Activated T-helper 2 cell treated with anti-CD3 and anti-CD28 coated beads, Interferon-gamma antibody, Interleukin-2, Interleukin-4, amounts not matched to agents 10 μg/mL and 5 μg/mL and 100 μg/mL, durations not matched to agents 14 hours and 24 hours and 36 hours (primary cell): ENCODE results near the gene DPP7. TPM values are rescaled to one million over a fixed set of nuclear protein-coding genes. Genes with fewer than 3 reads are reported as not detected.
"Not testable (repeated sequence)": the region's sequence is repeated elsewhere in the genome, so short reads cannot be mapped to it uniquely, and the experiment has no call there.

ENCODE experiments used
- DNase-seq: peaks from one replicate; pipeline ENCODE4 v3.0.0; 2021; ENCODE audit warnings: low spot score
- H3K27ac Mint-ChIP-seq: one replicate; pipeline ENCODE4 v1.8.0; 2021; ENCODE audit warnings: mixed read lengths
- H3K27me3 Mint-ChIP-seq: one replicate; pipeline ENCODE4 v1.8.0; 2021; ENCODE audit warnings: low read depth, mixed read lengths
- H3K36me3 Mint-ChIP-seq: one replicate; pipeline ENCODE4 v1.8.0; 2021; ENCODE audit warnings: low read depth, mixed read lengths
- H3K4me1 Mint-ChIP-seq: one replicate; pipeline ENCODE4 v1.8.0; 2021; ENCODE audit warnings: low read depth, mixed read lengths
- H3K4me3 Mint-ChIP-seq: one replicate; pipeline ENCODE4 v1.8.0; 2021; ENCODE audit warnings: low read depth, mild to moderate bottlenecking, moderate library complexity, mixed read lengths
- H3K9me3 Mint-ChIP-seq: one replicate; pipeline ENCODE4 v1.8.0; 2021; ENCODE audit warnings: mixed read lengths
- intact Hi-C: fragments of 100-400 bp; cut with micrococcal nuclease; formaldehyde crosslinking; loops from one replicate; pipeline ENCODE4 v1.15.1; 2023
- total RNA-seq: library from RNA; stranded (reverse); gene quantifications from 2 replicates; pipeline ENCODE4 v1.2.3, GENCODE V29; 2022

The DPP7 gene
- total RNA-seq, 1 donor from 2014 or later: 318 TPM

DNA sequence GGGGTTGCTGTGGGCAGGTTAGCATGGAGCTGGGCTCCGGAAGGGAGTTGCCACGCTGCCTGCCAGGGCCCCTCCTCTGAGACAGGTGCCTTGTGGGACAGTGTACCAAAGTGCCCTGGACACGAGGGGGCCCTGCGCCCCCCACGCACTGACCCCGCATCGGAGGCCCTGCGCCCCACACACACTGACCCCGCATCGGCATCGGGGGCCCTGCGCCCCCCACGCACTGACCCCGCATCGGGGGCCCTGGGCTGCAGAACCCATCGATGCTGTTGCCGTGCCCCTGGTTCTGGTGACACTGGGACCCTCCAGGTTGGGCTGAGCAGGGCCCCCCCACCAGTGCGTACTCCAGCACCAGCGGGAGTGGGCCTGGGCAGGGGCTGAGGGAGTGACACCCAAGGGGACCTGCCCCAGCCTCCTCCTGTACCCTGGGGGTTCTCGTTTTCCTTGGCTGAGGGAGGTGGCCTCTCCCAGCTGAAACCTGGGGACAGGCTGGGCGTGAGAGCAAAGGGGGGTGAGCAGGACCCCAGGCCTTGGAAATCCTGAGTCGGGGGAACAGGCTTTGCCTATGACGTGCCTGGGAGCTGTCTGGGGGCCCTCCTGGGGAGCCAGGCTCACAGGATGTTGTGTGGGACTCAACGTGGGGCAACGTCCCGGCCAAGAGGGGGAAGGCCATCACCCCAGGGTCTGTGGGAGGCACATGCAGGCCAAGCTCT is 51.1 kb downstream of the DPP7 start:
- Mint-ChIP-seq H3K9me3 (no peaks in the 10 kb centered on the region), H3K27me3 (no peaks in the 10 kb centered on the region), H3K27ac (no peak overlapping the region), H3K4me1 (peaks cover 9% of the 10 kb centered on the region), H3K36me3 (peaks cover 4% of the 10 kb centered on the region), H3K4me3 (no peak overlapping the region)
- no peak for DNase-seq
- intact Hi-C loops: loop anchor here (1.0 kb wide), 1 partner anchor 17 kb away; the partner anchor contains the start of gene NPDC1

DNA sequence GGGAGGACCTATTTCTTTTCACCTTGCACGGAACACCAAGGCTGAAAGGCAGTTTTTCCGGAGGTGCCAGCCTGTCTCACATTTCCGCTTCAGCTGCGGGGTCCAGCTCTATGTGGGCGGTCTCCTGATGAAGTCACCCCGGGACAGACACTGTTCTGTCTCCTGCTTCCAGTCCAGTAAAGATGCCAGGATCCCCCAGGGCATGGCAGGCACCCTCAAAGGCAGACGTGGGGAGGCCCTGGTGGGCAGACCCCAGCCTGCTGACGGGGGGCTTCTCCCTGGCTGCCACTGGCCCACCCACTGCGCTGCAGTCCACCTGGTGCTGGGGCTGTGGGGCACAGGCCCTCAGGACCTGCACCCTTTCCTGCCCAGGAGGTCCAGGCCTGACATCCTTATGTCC is 51.7 kb downstream of the DPP7 start:
- not testable (repeated sequence) for H3K36me3 Mint-ChIP-seq

DNA sequence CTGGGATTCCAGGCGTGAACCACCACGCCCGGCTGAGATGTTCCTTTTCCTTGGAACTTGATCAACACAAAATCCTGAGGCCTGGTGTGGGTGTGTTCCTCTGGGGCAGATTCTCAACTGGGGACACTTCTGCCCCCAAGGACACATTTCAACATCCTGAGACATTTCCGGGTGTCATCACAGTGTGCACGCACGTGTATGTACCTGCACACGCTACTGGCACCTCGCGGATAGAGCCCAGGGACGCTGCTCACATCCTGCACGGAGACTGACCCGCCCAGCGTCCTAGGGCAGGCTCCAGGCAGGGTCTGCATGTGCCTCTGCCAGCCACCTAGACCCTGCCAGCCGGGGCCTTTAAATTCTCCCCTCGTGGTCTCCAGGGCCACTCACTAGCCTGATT is 52.1 kb downstream of the DPP7 start:
- no peak for DNase-seq
- no peaks in the 10 kb centered on the region for H3K27me3 Mint-ChIP-seq
- no peaks in the 10 kb centered on the region for H3K9me3 Mint-ChIP-seq
- intact Hi-C loops: no loop called here
- no peak overlapping the region for H3K27ac Mint-ChIP-seq
- peaks cover 4% of the 10 kb centered on the region for H3K36me3 Mint-ChIP-seq
- H3K4me1 Mint-ChIP-seq: peaks cover 2% of the 10 kb centered on the region
- no peak overlapping the region for H3K4me3 Mint-ChIP-seq

More for the DNA sequence above, 51.7 kb downstream of the DPP7 start:
- H3K27ac Mint-ChIP-seq, H3K4me3 Mint-ChIP-seq, H3K4me1 Mint-ChIP-seq, H3K27me3 Mint-ChIP-seq, DNase-seq, intact Hi-C loops, H3K9me3 Mint-ChIP-seq: not testable (repeated sequence)

Other genes starting within 250 kb of the DPP7 start
- gene EDF1, start 248.4 kb downstream of the DPP7 start, total RNA-seq: 381 and 410 TPM in 2 replicates
- gene TRAF2, start 228.2 kb downstream of the DPP7 start, total RNA-seq: 59.5 and 60.4 TPM in 2 replicates
- gene FBXW5, start 170.0 kb downstream of the DPP7 start, total RNA-seq: 94.4 and 95.9 TPM in 2 replicates
- 0.76 and 0.89 TPM in 2 replicates for gene C8G, start 169.5 kb downstream of the DPP7 start, total RNA-seq
- 2.0 and 2.1 TPM in 2 replicates for gene LCN12, start 162.5 kb downstream of the DPP7 start, total RNA-seq
- gene PTGDS, start 137.2 kb downstream of the DPP7 start, total RNA-seq: not detected in 2 replicates
- gene LCNL1, start 131.7 kb downstream of the DPP7 start, total RNA-seq: not detected in 2 replicates
- gene PAXX, start 122.3 kb downstream of the DPP7 start, total RNA-seq: 60.5 and 72.6 TPM in 2 replicates
- not detected in 2 replicates for gene CLIC3, start 118.2 kb downstream of the DPP7 start, total RNA-seq
- 27.4 and 31.4 TPM in 2 replicates for gene ABCA2, start 86.5 kb downstream of the DPP7 start, total RNA-seq
- gene FUT7, start 82.6 kb downstream of the DPP7 start, total RNA-seq: 0.21 TPM in 1 of 2 replicates, not detected in the other
- 32.7 and 36.0 TPM in 2 replicates for gene NPDC1, start 68.6 kb downstream of the DPP7 start, total RNA-seq
- not detected in 2 replicates for gene ENTPD2, start 60.7 kb downstream of the DPP7 start, total RNA-seq
- gene SAPCD2, start 44.2 kb downstream of the DPP7 start, total RNA-seq: 26.5 and 27.1 TPM in 2 replicates
- gene UAP1L1, start 37.2 kb downstream of the DPP7 start, total RNA-seq: 20.0 and 22.3 TPM in 2 replicates
- 47.5 and 52.2 TPM in 2 replicates for gene MAN1B1, start 27.7 kb downstream of the DPP7 start, total RNA-seq
- gene GRIN1, start 24.4 kb upstream of the DPP7 start, total RNA-seq: 0.07 TPM in 1 of 2 replicates, not detected in the other
- 0.21 and 0.34 TPM in 2 replicates for gene LRRC26, start 55.3 kb upstream of the DPP7 start, total RNA-seq
- not detected in 2 replicates for gene TMEM210, start 57.3 kb upstream of the DPP7 start, total RNA-seq
- 52.3 and 58.5 TPM in 2 replicates for gene ANAPC2, start 73.8 kb upstream of the DPP7 start, total RNA-seq
- 91.6 and 91.8 TPM in 2 replicates for gene SSNA1, start 73.9 kb upstream of the DPP7 start, total RNA-seq
- 16.4 and 18.2 TPM in 2 replicates for gene TPRN, start 86.0 kb upstream of the DPP7 start, total RNA-seq
- gene TMEM203, start 90.9 kb upstream of the DPP7 start, total RNA-seq: 34.9 and 35.0 TPM in 2 replicates
- 38.2 and 40.2 TPM in 2 replicates for gene NDOR1, start 91.0 kb upstream of the DPP7 start, total RNA-seq
- 9.5 and 10.1 TPM in 2 replicates for gene RNF208, start 107.5 kb upstream of the DPP7 start, total RNA-seq
- gene CYSRT1, start 110.4 kb upstream of the DPP7 start, total RNA-seq: 0.41 and 0.50 TPM in 2 replicates
- not detected in 2 replicates for gene RNF224, start 112.8 kb upstream of the DPP7 start, total RNA-seq
- not detected in 2 replicates for gene SLC34A3, start 116.2 kb upstream of the DPP7 start, total RNA-seq
- gene TUBB4B, start 126.6 kb upstream of the DPP7 start, total RNA-seq: 357 and 361 TPM in 2 replicates
- gene STPG3, start 136.6 kb upstream of the DPP7 start, total RNA-seq: 0.48 TPM in 2 replicates
- 71.4 and 72.6 TPM in 2 replicates for gene NELFB, start 140.6 kb upstream of the DPP7 start, total RNA-seq
- 17.2 and 17.5 TPM in 2 replicates for gene TOR4A, start 163.0 kb upstream of the DPP7 start, total RNA-seq
- 9.3 and 11.2 TPM in 2 replicates for gene NRARP, start 187.5 kb upstream of the DPP7 start, total RNA-seq